ENCODE data around the gene WDPCP. TPM values are rescaled to one million over a fixed set of nuclear protein-coding genes. Genes with fewer than 3 reads are reported as not detected.

The WDPCP gene
- total and polyA plus RNA-seq, 2 of the 8 experiments (the other 6 are each of a cell fraction or from before 2014, with no cell fraction given) = 9.3 to 25.8 TPM

GRCh38 chr2:63320669-63321068 lies 267.6 kb downstream of the WDPCP start:
- Histone ChIP-seq H4K5ac (ENCODE audit: insufficient read length, low read depth, low read length) (no peak overlapping the region), H2AFZ (ENCODE audit: low read length) (no peak overlapping the region), H3K4ac (replicated peaks; ENCODE audit: insufficient read length, low read depth, low read length) (no peak overlapping the region), H2BK5ac (ENCODE audit: low read depth, low read length) (no peak overlapping the region), H2BK120ac (replicated peaks; ENCODE audit: low read depth, low read length) (no peak overlapping the region), H2AK5ac (ENCODE audit: low read depth, low read length) (no peak overlapping the region), H3K23me2 (ENCODE audit: low read depth, low read length) (no peaks in the 10 kb centered on the region), H3K18ac (ENCODE audit: extremely low read depth, low read length) (no peak overlapping the region), H3K4me1 (replicated peaks in 1 of 4; ENCODE audit: control insufficient read depth in 3 of 4, insufficient read depth in 4 of 4, low read length in 3 of 4) (peaks cover 0 to 16% (median 4%) of the 10 kb centered on the region in 4 experiments; a peak in 3 of 7 replicates), H3K56ac (replicated peaks; ENCODE audit: insufficient read length, low read depth, low read length) (no peak overlapping the region), H4K20me1 (replicated peaks in 1 of 2; ENCODE audit: control insufficient read depth in 1 of 2, insufficient read depth in 2 of 2, low read length in 2 of 2) (no peaks in the 10 kb centered on the region), H3K4me3 (ENCODE audit: extremely low read depth in 1 of 4, insufficient read depth in 2 of 4, low read depth in 3 of 4, low read length in 4 of 4) (no peak overlapping the region), H3K79me1 (ENCODE audit: low read depth, low read length) (no peaks in the 10 kb centered on the region), H2BK12ac (ENCODE audit: low read depth, low read length) (no peak overlapping the region), H3K4me2 (ENCODE audit: insufficient read depth in 1 of 2, low read depth in 2 of 2, low read length in 2 of 2) (no peak overlapping the region), H3K36me3 (ENCODE audit: control insufficient read depth in 2 of 4, insufficient read depth in 4 of 4, low read length in 3 of 4) (no peaks in the 10 kb centered on the region; a peak in 2 of 8 replicates), H2BK20ac (ENCODE audit: low read length) (no peak overlapping the region), H3K27ac (ENCODE audit: low read depth, low read length) (no peak overlapping the region), H3K9me3 (ENCODE audit: insufficient read depth in 2 of 2, low read depth in 1 of 2, low read length in 1 of 2) (no peaks in the 10 kb centered on the region), H3K14ac (ENCODE audit: insufficient read length) (no peak overlapping the region), H3K27me3 (replicated peaks in 1 of 4; ENCODE audit: control insufficient read depth in 3 of 4, extremely low read depth in 1 of 4, insufficient read depth in 3 of 4, low read length in 3 of 4) (no peaks in the 10 kb centered on the region; a peak in 2 of 7 replicates), H4K8ac (ENCODE audit: extremely low read depth, insufficient read depth, low read length) (no peak overlapping the region), H3K9ac (replicated peaks in 1 of 4; ENCODE audit: extremely low read depth in 1 of 4, low read depth in 3 of 4, low read length in 3 of 4) (no peak overlapping the region), H3K23ac (ENCODE audit: insufficient read length) (no peak overlapping the region), H3K79me2 (ENCODE audit: control insufficient read depth in 1 of 2, insufficient read depth in 2 of 2, low read length in 2 of 2) (no peaks in the 10 kb centered on the region), H2BK15ac (ENCODE audit: low read length) (no peak overlapping the region), H4K91ac (replicated peaks; ENCODE audit: insufficient read length, low read length) (no peak overlapping the region)
- no peak for FAIRE-seq
- TF ChIP-seq EP300 (IDR thresholded peaks at IDR 0.05; ENCODE audit: borderline replicate concordance in 1 of 2, low read depth in 2 of 2, low read length in 2 of 2) (no peak), POLR2A (IDR thresholded peaks at IDR 0.05; ENCODE audit: control extremely low read depth in 1 of 2, low read depth in 2 of 2, low read length in 2 of 2) (no peak), TAF1 (IDR thresholded peaks at IDR 0.05; ENCODE audit: low read depth, low read length) (no peak), SIN3A (conservative IDR thresholded peaks at IDR 0.05 in 1 of 2, IDR thresholded peaks at IDR 0.05 in 1 of 2; ENCODE audit: low read depth in 1 of 2, low read length in 2 of 2) (no peak)
- DNase-seq (ENCODE audit: low read depth in 1 of 2, low spot score in 2 of 2) = no peak
- ChIA-PET POLR2A (ENCODE audit: partially characterized antibody) (no interaction called here), CTCF (ENCODE audit: partially characterized antibody) (interaction anchor here (1.3 kb wide), 1 partner anchor 104 kb away, joined by 3 read pairs; no protein-coding TSS in a partner anchor)
